BE2C (cell line): ENCODE results near the gene SORCS1.

ENCODE experiments used
- DNase-seq: peaks from one replicate; pipeline ENCODE4 v3.0.0-alpha.2; 2020
- H3K27me3 ChIP-seq: fragments of 250-450 bp; sonication (Bioruptor Pico); 2 replicates; pipeline ENCODE4 v1.5.1; 2020; ENCODE audit warnings: mild to moderate bottlenecking
- H3K36me3 ChIP-seq: fragments of 250-450 bp; sonication (Bioruptor Pico); 2 replicates; pipeline ENCODE4 v1.5.1; 2020; ENCODE audit warnings: mild to moderate bottlenecking
- H3K4me1 ChIP-seq: fragments of 250-450 bp; sonication (Bioruptor Pico); 2 replicates; pipeline ENCODE4 v1.5.1; 2020
- H3K4me3 ChIP-seq: 2 replicates; pipeline ENCODE4 v1.5.1; 2011; ENCODE audit warnings: low read depth, low read length
- H3K9me3 ChIP-seq: fragments of 250-450 bp; sonication (Bioruptor Pico); 2 replicates; pipeline ENCODE4 v1.5.1; 2020
- TF ChIP-seq, protein P1 (sequence below): IDR thresholded peaks from 2 replicates; pipeline ENCODE4 v1.5.1; 2012; ENCODE audit warnings: mild to moderate bottlenecking, low read depth, low read length

Gene SORCS1

DNA sequence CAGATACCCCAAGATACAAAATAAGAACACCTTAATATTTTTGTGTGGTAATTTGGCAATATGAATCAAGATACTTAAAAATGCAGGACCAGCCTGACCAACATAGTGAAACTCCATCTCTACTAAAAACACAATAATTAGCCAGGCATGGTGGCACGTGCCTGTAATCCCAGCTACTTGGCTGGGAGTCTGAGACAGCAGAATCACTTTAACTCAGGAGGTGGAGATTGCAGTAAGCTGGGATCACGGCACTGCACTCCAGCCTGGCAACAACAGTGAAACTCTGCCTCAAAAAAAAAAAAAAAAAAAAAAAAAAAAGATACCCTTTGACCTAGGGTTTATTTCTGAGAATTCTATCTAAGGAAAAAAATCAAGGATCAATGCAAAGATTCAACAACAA lies 450.7 kb downstream of the SORCS1 start:
- Histone ChIP-seq H3K27me3 (no peaks in the 10 kb centered on the region), H3K36me3 (no peaks in the 10 kb centered on the region), H3K4me1 (peaks cover 21% of the 10 kb centered on the region), H3K4me3 (no peak overlapping the region), H3K9me3 (no peaks in the 10 kb centered on the region)
- TF ChIP-seq, protein P1, sequence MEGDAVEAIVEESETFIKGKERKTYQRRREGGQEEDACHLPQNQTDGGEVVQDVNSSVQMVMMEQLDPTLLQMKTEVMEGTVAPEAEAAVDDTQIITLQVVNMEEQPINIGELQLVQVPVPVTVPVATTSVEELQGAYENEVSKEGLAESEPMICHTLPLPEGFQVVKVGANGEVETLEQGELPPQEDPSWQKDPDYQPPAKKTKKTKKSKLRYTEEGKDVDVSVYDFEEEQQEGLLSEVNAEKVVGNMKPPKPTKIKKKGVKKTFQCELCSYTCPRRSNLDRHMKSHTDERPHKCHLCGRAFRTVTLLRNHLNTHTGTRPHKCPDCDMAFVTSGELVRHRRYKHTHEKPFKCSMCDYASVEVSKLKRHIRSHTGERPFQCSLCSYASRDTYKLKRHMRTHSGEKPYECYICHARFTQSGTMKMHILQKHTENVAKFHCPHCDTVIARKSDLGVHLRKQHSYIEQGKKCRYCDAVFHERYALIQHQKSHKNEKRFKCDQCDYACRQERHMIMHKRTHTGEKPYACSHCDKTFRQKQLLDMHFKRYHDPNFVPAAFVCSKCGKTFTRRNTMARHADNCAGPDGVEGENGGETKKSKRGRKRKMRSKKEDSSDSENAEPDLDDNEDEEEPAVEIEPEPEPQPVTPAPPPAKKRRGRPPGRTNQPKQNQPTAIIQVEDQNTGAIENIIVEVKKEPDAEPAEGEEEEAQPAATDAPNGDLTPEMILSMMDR: no peak
- peak; percentile 24 for DNase-seq

DNA sequence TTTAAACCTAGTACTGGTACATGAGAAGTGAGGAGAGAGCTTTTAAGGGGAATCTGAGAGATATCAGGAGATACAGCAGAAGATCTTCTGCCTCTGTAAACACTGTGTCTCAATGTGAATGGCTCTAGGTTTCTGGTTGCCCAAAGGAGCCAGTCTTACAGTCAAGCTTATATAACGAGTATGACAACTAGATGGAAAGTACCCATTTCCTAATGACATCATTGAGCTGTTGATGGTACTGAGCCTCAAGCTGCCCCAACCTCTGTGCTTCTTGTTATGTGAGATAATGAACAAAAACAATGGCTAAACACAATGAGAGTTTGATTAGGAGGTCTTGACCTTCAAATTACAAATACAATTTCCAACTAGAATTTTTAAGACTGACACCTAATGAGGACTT lies 451.5 kb downstream of the SORCS1 start:
- Histone ChIP-seq H3K9me3 (no peaks in the 10 kb centered on the region), H3K27me3 (no peaks in the 10 kb centered on the region), H3K4me1 (peaks cover 22% of the 10 kb centered on the region), H3K4me3 (no peak overlapping the region), H3K36me3 (no peaks in the 10 kb centered on the region)
- TF ChIP-seq, protein P1: no peak
- no peak for DNase-seq

DNA sequence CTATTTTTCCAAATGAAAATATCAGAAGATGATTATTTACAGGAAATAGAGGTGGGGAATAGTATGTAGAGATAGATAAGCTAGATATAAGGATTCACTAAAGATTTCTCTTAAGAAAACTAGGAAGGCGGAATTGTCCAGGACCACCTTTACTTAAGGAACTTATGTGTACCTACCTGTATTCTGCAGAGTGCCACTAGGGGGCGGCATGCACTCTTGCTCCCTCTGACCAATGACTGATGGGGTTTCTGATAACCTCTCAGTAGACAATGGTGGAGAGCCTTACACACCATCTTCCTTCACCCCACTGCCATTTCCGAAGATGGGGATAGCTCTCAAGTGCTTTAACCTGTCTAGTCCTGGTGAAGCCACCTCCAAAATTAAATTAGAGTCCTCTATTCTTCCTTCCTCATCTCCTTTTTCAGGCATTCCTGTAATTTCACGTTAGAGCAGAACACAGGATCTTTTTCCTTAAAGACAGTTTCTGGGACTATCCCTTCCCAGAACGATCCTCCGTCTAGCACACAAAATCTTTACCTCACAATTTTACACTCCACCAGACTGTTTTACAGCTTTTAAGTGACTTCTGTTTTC lies 453.1 kb downstream of the SORCS1 start:
- DNase-seq: peak; percentile 76
- TF ChIP-seq, protein P1: peak; percentile 96

GRCh38 chr10:106708506-106708905 lies 456.0 kb downstream of the SORCS1 start:
- Histone ChIP-seq H3K4me3 (no peak overlapping the region), H3K36me3 (no peaks in the 10 kb centered on the region), H3K4me1 (peaks cover 20% of the 10 kb centered on the region), H3K9me3 (no peaks in the 10 kb centered on the region), H3K27me3 (no peaks in the 10 kb centered on the region)
- DNase-seq: no peak
- TF ChIP-seq, protein P1: no peak

More for the DNA sequence above, 453.1 kb downstream of the SORCS1 start:
- Histone ChIP-seq H3K4me1 (peaks cover 20% of the 10 kb centered on the region), H3K9me3 (no peaks in the 10 kb centered on the region), H3K27me3 (no peaks in the 10 kb centered on the region), H3K4me3 (no peak overlapping the region), H3K36me3 (no peaks in the 10 kb centered on the region)

- TF ChIP-seq, protein P1: no peak
- Histone ChIP-seq H3K36me3 (no peaks in the 10 kb centered on the region), H3K4me3 (no peak overlapping the region), H3K9me3 (no peaks in the 10 kb centered on the region), H3K27me3 (no peaks in the 10 kb centered on the region), H3K4me1 (peaks cover 18% of the 10 kb centered on the region)
- no peak for DNase-seq
Observed at GRCh38 chr10:106707657-106708056, 456.8 kb downstream of the SORCS1 start.

DNA sequence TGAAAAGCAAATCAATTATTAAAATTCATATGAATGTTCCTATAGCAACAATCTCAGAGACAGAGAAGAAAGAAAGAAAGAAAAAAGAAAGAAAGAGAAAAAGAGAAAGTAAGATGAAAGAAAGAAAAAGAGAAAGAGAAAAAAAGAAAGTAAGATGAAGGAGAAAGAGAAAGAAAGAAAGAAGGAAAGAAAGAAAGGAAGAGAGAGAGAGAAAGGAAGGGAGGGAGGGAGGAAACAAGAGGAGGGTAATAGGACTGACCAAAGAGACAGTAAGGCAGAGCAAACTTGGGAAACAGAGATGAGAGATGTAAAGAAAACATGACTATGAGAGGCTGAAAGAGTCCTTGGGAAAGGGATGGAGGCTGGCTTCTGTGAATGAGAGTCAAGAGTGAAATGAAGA lies 458.4 kb downstream of the SORCS1 start:
- TF ChIP-seq, protein P1: no peak
- no peaks in the 10 kb centered on the region for H3K36me3 ChIP-seq
- H3K9me3 ChIP-seq: no peaks in the 10 kb centered on the region
- H3K4me1 ChIP-seq: peaks cover 15% of the 10 kb centered on the region
- no peaks in the 10 kb centered on the region for H3K27me3 ChIP-seq
- no peak overlapping the region for H3K4me3 ChIP-seq
- no peak for DNase-seq
